LNCAP (cell line): ENCODE results near the gene TBC1D2.

Experiments
- CTCF ChIP-seq: fragments of 450-650 bp; IDR thresholded peaks from 2 replicates; pipeline ENCODE4 v1.5.1; 2017; ENCODE audit warnings: mild to moderate bottlenecking

TBC1D2 gene

DNA sequence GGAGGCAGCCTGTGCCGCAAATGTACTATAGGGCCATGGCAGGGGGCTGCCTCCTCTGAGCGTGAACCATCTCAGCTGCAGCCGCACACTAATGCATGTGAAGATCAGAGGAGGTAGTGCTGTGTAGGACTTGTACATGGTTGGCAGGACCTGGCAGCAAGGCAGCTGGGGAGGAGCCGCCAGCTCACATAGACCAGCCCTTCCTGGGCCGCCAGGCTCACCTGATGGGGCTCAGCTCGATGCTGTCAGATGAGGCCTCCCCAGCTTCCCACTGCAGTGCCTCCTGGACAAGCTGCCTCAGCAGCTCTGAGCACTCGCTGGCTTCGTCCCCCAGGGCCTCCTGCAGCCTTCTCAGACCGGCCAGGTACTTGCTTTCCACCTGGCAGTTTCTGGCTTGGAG lies 45.0 kb downstream of the TBC1D2 start:
- TF ChIP-seq CTCF: no peak

DNA sequence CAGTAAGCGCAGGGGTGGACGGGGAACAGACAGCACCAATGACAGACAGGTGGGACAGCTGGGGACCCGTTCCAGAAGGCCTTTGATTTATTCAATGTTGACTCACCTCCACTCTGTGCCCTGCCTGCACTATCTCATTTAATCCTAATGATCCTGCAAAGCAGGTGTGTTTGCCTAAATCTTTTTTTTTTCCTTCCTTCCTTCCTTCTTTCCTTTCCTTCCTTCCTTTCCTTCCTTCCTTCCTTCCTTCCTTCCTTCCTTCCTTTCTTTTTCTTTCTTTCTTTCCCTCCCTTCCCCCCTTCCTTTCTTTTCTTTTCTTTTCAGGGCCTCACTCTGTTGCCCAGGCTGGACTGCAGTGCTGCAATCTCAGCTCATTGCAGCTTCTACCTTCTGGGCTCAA lies 45.9 kb downstream of the TBC1D2 start:
- TF ChIP-seq CTCF: no peak

GRCh38 chr9:98208635-98209034 lies 46.8 kb downstream of the TBC1D2 start:
- TF ChIP-seq CTCF: no peak

- TF ChIP-seq CTCF: no peak
Measured at GRCh38 chr9:98207606-98208005, 47.8 kb downstream of the TBC1D2 start.

DNA sequence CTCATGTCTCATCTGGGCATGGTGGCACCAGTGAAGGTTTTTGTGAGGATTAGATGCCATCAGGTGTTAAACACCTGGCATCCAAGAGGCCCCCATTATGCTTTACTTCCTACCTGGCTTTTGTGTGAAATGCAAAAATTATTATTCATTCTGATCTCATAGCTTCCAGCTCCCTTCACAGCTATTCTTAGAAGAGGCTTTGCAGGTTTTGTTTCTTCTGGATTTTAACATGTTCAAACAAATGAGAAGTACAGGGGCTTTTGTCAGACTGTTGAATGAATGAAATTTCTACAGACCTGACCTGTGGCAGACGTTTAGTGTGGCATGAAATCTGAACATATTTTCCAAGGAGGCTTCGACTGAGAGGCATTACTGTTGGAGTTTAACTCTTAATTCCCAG lies 48.7 kb downstream of the TBC1D2 start:
- TF ChIP-seq CTCF: no peak

DNA sequence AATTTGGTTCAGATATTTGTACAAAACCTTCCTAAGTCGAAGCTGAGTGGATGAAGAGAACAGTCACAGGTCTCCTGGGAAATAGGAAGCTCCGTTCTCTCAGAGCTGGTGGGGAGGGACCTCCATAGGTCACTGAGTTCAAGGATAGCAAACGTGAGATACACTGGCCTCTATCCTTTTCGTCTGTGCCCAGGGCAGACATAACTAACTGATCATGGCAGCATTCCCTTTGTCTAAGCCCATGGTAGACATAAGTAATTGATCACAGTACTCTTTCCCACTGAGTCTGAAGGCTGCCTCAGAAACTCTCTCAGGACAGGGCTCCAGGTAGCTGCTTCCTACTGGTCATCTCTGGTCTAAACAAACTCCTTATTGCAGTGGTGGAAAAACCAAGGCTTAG lies 50.8 kb downstream of the TBC1D2 start:
- TF ChIP-seq CTCF: no peak

- no peak for TF ChIP-seq CTCF
Measured at GRCh38 chr9:98203153-98203552, 52.3 kb downstream of the TBC1D2 start.

GRCh38 chr9:98202252-98202651 lies 53.2 kb downstream of the TBC1D2 start:
- TF ChIP-seq CTCF: no peak
